Stimulated activated CD4-positive, alpha-beta T cell treated with anti-CD3 and anti-CD28 coated beads, TNF-alpha, amount 100 ng/mL, for 48 hours (primary cell): Measurements from ENCODE around the gene STAT2.
A peak's percentile ranks its signal among the peaks of the same experiment; 100 is the strongest.
"Not testable (repeated sequence)": the region's sequence is repeated elsewhere in the genome, so short reads cannot be mapped to it uniquely, and the experiment has no call there.

ENCODE experiments used
- DNase-seq, 3 donors: peaks; one replicate each; pipeline ENCODE4 v3.0.0-alpha.2; 2020; ENCODE audit warnings: low read depth in 3 of 3

STAT2 gene

DNA sequence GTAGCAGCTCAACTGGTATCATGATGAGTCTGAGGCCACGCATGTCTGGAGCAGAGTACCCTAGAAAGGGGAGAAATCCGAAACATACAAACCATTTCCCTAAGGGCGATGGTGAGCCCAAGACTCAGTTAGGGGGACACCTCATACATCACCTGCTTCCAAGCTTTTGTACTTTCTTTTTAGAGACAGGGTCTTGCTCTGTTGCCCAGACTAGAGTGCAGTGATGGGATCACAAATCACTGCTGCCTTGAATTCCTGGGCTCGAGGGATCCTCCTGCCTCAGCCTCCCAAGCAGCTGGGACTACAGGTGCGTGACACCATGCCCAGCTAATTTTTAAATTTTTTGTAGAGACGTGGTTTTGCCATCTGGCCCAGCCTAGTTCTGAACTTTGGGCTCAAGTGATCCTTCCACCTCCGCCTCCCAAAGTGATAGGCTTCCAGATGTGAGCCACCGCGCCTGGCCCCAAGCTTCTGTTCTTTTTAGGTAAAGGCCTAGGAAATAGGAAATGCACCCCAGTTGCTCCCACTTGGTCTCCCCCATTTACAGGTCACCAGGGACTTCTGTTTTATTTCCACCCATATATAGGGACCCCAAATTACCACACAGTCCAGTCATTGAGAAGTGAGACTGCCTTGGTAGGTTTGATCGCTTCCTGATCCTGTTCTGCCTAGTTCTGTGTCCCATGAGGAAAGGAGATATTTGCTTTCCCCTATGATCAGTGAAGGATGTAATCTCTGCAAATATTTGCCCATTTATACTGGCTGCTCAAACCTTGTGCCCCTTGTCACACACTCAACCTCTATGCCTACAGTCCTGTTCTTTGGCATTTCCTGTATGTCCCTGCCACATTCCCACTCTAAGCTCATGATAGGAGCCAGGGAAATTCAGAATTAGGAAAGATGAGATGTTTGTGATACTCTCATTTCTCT lies 2.5 kb upstream of the STAT2 start, which contains the start of gene APOF:
Gene APOF, minus strand, starts transcription at position 728 of the 930 bp plus-strand sequence. Its CDS starts 112 bp downstream, at position 616.
- DNase-seq, result no peak

DNA sequence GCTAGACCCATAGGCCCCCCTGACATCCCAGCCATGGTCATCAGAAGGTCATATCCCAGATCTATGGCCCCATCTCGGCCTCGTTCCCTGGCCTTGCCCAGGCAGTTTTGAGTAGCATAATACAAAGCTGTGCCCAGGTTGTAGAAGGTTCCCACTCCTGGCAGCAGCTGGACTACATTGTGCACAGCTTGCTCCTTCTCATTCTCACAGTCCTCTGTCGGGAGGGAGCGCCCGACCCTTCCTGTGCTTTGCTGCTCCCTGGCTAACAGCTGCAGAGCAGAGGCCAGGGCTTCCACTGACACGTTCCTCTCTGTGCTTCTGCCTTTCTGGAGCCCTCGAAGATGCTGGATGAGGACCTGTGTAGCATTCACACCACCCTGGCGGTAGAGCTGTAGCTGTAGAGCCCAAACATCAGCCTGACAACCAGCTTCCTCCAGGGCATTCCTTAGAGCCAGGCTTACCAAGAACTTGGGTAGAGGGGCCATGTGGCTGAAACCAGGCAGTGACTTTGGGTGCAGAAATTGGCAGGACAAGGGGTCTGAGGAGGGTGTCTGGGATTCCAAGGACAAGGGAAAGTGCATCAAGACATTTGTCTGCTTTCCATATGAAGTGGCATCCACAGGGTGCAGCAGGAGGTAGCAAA lies 1.7 kb upstream of the STAT2 start:
- DNase-seq, result no peak

DNA sequence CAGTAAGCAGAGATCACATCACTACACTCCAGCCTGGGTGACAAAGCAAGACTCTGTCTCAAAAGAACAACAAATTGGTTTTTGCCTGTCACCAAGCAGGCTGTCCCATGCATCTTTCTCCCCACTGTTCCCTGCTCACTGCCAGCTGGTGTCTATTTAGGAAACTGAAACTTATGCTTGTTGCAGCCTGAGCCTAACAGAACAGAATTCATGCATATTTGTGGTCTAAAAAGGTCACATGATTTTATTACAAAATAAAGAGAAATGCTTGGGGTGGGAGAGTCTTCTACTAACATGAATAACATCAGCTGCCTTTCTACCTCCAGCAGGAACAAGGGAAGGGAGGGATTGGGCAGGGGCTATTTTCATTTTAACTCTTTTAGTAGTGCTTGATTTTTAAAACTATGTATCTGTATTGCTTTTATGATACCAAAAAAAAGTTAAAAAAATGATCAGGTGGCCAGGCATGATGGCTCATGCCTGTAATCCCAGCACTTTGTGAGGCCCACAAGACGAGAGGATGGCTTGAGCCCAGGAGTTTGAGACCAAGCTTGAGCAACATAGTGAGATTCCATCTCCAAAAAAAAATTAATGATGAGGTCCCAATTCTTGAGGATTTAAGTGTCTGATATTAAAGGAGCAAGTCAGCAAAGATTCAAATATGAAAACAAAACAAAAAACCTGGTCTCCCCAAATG lies 923 bp downstream of the STAT2 start:
- DNase-seq, result no peak

DNA sequence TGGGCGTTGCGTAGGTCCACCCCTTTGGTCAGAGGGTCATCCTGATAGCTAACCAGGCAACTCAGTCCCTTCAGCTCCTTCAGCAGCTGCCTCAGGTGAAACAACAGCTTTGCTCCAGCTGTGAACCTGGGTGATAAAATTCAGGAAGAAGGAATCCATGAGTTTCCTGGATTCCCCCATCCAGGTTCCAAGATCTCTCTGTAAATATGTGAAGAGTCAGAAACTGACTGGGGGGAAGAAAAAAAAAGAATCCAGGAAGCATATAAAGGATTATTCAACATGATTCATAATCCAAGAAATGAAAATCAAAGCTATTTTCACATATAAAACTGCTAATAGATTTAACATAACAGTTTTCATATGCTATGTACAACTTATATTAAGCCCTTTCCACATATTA lies 8.6 kb downstream of the STAT2 start:
- DNase-seq, result no peak

DNA sequence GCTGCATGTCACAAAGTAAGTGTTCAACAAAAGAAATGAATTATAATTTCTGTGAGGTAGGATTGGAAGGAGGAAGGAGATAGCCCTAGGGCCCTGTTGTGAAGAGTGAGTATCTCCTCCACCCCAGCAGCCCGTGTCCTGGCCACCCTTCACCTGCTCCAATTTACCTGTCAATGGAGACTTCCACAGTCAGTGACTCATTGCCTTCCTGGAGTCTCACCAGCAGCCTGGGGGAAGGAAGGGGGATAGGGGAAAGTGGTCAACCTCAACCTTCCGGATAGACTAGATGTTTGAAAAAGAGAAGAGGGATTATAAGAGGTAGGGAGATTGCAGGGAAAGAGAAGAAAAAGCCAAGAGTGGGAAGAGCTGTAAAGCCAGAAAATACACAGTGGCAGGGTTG lies 9.2 kb downstream of the STAT2 start:
- DNase-seq, result no peak

DNA sequence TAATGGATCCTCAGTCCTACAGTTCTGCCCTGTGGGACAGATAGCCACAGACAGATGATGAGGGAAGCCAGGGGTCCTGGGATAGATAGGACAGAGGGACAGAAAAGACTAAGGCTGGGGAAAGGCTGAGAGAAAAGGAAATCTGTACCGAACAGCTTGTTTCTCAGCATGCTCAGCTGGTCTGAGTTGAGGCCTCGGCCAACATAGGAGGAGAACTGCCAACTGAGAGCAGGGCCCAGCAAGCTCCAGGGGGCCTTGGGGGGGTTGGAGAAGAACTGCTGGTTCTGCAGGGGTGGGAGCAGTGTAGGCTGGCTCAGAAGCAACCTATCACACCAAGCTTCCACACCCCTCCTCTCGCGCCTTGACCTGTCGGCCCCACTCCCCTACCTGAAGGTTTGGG lies 11.1 kb downstream of the STAT2 start:
- DNase-seq, result no peak

DNA sequence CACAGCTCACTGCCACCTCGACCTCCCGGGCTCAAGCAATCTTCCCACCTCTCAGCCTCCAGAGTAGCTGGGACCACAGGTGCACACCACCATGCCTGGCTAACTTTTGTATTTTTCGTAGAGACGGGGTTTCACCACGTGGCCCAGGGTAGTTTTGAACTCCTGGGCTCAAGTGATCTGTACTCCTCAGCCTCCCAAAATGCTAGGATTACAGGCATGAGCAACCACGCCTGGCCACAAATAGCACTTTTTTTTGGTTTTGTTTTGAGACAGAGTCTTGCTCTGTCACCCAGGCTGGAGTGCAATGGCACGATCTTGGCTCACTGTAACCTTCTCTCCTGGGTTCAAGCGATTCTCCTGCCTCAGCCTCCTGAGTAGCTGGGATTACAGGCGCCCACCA lies 12.7 kb downstream of the STAT2 start:
- not testable (repeated sequence) for DNase-seq

DNA sequence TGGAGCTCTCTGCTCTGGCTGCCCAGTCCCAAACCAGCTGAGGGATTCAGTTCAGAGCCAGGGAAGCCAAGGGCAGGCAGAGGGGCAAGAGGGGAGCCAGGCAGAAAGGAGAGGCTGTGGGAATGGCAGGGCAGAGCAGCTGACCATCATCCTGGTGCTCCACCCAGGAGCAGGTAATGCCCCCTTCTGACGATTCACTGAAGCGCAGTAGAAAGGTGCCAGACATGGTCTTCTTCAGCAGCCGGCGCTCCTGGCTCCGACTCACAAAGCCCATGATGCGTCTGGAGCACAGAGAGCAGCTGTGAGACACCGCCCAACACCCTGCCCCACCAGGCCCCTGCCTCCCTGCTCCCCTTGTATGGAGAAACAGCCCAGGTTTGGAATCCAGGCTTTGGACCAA lies 13.2 kb downstream of the STAT2 start:
- no peak for DNase-seq

DNA sequence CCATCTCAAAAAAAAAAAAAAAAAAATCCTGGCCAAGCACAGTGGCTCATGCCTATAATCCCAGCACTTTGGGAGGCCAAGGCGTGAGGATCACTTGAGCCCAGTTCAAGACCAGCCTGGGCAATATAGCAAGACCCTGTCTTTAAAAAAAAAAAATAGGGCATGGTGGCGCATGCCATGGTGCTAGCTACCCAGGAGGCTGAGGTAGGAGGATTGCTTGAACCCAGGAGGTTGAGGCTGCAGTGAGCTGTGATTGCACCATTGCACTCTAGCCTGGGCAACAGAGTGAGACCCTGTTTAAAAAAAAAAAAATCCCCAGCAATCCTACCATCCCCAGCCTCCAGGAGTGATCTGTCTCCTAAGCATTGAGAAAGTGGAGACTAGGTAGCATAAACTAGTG lies 17.6 kb downstream of the STAT2 start:
- not testable (repeated sequence) for DNase-seq

DNA sequence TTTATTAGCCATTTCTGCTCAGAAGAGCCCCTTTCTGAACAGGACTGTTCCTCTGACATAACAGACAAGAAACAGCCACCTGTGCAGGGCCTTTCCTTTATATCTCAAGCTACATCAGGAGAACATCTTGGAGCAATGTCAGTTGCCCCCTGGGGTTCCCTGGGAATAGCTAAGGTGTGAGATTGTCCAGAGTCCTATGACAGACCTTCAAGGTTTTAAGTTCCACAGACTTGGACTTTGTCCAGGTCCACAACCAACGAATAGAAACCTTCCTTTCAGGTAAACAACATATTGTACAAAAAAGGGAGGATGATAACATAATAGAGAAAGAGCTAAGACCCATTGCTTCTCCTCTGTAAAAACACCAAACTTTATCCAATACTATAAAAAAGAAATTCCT lies 18.3 kb downstream of the STAT2 start:
- no peak for DNase-seq

DNA sequence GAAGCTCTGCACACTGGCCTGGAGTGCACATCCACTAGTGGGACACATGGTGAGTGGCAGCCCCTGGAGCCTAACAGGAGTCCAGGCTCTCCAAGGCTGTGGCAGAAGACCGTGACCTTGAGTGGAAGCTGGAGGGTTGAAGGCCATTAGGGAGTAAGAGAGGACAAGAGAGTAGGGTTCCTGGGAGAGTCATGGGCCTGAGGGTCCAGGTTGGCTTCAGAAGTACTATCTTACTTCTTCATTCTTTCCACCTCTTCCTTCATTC lies 20.8 kb downstream of the STAT2 start:
- DNase-seq, result no peak

DNA sequence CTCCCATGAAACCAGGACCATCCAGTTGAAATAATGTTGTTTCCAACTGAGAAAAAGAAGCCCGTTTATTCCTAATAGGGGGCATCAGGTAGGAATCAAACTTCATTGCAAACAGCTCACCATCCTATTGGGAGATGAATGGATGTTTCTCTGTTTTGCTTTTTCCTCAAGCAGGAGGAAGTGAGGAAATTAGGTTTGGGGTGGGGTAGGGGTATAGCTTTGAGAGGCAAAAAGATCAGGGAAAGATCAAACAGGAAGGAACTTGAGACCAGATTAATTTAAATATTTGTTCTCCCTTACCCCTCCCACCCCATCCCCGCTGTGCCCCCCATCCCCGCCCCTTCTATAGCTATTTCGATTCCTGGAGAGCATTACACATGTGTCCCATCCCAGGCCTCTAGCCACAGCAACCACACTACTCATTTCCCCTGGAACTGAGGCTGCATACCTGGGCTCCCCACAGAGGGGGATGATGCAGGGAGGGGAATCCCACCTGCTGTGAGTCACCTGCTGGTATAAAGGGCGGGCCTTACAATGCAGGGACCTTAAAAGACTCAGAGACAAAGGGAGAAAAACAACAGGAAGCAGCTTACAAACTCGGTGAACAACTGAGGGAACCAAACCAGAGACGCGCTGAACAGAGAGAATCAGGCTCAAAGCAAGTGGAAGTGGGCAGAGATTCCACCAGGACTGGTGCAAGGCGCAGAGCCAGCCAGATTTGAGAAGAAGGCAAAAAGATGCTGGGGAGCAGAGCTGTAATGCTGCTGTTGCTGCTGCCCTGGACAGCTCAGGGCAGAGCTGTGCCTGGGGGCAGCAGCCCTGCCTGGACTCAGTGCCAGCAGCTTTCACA lies 21.4 kb downstream of the STAT2 start, which contains the start of gene IL23A:
Gene IL23A, plus strand, starts transcription at position 577 of the 850 bp plus-strand sequence. Its CDS starts 161 bp downstream, at position 738.
- DNase-seq, result peak; percentile 75 to 87 (median 79)

DNA sequence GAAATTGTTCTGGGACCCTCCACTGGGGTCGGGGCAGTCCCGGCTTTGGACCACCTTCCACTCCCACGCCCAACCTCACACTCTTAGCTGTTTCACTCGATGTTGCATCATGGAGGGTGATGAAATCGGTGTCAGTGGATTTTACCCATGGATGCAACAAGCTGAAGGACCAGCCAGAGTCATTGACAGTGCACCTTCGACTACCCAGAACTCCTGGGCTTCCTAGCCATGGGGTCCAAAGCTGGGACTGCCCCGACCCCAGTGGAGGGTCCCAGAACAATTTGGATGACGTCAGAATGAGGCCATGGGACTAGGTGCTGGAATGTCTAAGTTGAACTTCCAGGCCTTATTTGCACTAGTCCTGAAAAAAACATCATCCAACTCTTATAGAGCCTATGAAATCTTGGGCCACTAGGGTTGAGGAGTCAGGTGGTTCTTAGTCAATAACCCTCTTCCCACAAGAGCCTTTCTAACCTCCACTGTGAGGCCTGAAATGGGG lies 22.1 kb downstream of the STAT2 start:
- DNase-seq, result no peak

DNA sequence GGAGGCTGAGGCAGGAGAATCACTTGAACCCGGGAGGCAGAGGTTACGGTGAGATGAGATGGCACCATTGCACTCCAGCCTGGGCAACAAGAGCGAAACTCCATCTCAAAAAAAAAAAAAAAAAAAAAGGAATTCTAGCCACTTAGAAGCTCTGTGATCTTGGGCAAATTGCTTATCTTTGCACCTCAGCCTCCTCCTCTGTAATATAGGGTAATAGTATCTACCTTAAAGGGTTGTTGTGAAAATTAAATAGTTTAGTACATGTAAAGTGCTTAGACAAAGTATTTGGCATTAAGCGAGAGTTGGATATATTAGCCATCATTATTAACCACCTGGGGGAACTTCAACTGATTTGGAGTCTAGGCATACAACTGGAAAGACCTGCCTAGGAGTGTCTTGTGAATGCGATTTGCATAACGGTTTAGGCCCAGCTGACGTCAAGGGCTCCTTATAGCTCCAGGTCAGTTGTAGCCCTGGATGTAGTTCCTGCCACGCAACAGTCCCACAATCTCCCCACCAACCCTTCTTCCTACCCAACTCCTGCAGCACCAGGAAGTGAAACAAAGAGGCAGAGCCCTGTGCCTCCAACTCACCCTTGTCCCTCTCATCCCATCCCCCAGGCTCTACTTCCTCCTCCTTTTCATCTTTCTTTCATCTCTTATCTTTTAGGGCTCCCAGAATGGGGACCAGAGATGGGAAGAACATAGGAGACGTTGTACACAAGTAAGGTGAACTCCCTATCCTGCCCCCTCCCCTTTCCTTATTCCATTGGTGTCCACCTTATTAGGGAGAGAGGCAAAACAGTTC lies 23.3 kb downstream of the STAT2 start:
- no peak for DNase-seq

DNA sequence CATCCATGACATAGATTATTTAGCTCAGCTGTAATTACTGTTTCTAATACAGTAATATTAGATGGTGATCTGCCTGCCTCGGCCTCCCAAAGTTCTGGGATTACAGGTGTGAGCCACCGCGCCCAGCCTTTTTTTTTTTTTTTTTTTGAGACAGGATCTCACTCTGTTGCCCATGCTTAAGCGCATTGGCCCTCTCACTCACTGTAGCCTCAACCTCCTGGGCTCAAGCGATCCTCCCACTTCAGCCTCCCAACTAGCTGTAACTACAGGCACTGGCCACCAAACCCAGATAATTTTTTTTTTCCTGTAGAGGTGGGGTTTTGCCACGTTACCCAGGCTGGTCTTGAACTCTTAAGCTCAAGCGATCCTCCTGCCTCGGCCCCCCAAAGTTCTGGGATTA lies 24.4 kb downstream of the STAT2 start:
- DNase-seq, result not testable (repeated sequence)

DNA sequence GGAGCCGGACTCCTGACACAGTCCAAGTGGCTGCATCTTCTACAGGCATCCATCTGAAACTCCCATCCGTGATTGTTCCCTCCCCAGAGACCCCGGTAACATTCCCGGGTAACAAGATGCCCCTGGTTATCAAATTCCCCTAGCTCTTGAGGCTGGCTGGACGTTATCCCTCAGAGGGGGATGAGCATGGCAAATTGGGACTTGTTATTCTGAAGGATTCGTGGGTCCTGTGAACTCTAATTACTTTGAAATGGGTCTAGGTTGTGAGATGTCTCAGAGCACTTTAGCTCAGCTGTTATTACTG lies 25.5 kb downstream of the STAT2 start:
- no peak for DNase-seq

DNA sequence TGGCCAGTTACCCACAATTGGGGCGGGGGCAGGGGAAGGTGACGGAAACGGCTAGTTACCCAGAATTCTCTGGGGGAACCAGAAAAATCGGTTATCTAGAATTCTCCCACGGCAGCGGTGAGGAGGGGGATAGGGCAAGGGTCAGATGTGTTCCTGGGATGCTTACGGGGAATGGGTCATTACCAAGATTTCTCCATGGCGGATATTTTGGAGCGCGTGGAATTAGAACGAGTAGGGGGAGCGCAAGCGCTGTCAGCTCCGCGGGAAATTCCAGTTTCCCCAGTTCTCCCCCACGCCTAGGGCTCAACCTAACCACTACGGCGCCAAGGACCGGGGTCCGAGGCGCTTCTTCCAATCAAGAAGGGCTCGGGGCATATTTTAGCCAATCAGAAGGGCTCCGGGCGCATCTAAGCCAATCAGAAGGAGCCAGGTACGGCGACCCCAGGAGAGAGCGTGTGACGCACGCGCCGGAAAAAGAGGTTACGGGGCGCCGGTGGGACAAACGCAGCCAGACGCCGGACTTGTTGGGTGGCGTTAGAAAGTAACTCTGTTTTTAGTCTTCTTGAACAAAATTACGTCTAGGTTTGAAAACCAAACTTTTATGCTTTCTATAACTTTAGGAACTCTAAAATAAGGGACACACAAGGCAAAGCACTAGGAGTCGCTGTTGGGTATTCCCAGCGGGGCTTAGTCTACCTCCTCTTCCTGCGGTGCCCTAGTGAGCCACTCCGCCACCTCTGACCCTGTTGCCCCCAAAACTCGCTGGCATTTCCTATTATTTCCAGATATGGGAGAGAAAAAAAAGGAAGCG lies 26.0 kb downstream of the STAT2 start, which contains the start of gene PAN2:
Gene PAN2, minus strand, starts transcription at position 322 of the 811 bp plus-strand sequence. CDS start 906 bp downstream, outside the sequence.
- peak; percentile 83 to 91 (median 85) for DNase-seq

DNA sequence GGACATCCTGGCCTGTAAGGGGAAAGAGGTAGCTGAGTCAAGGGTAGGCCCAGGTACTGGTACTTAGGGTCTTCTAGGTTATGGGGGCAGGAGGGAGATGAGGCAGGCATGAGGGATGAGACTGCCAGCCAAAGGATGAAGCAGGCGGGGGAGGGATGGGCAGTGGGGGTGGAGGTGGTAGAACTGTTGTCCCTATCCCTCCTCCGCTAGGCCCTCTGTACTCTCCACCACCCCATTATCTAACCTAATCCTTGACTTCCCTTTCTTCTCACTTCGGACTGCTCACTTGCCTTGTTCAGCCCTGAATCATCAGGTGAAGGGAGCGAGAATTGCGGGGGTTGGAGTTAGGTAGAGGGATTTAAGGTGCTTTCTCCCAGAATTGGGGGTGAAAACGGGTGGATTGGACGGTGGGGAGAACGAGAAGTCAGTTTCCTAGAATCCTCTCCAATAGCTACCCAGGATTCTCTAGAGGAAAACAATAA lies 26.7 kb downstream of the STAT2 start:
- DNase-seq, result no peak

DNA sequence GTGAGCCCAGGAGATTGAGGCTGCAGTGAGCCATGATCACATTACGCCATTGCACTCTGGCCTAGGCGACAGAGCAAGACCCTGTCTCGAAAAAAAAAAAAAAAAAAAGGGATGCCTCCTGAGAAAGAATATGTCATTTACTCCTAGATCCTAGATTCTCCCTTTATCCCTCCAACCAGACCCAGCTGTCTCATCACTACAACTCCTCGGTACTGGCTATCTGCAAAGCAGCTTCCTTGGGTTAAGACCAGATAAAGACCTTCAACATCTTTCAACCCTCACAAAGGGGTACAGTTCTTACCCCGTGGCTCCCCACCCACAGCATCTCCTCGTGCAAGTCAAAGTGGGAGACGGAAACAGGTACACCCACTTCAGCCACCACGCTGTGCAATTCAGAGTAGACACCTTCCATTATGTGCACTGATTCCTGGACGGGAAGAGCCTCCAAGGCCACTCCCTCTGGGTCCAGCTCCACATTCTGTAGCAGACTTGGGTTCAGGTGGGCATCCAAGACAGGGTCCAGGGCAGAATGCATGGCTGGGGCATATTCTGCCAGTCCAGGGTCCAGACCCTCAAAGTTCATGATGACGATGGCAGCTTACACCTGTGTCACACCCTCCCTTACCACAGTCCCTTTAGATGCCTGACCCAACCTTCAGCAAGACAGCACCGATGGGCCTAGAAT lies 27.3 kb downstream of the STAT2 start:
- DNase-seq, result no peak
